Lower leg skin (tissue), 4 donors: ENCODE measurements around the gene IGFN1. TPM values are rescaled to one million over a fixed set of nuclear protein-coding genes. Genes with fewer than 3 reads are reported as not detected.

Experiments used
- DNase-seq, 2 donors: peaks; one replicate each; pipeline ENCODE4 v3.0.0-alpha.2; 2019; ENCODE audit warnings: low spot score in 2 of 2
- H3K4me3 ChIP-seq: fragments of 200-600 bp; sonication (generic); 2 replicates; pipeline ENCODE4 v1.5.1; 2017; ENCODE audit warnings: mild to moderate bottlenecking, low read depth; ENCODE audit not compliant: poor library complexity, severe bottlenecking
- POLR2A ChIP-seq, 2 donors: fragments of 450-650 bp; IDR thresholded peaks; one replicate each; pipeline ENCODE4 v1.6.1; 2016 to 2017; ENCODE audit warnings: antibody characterized with exemption in 2 of 2, mild to moderate bottlenecking in 1 of 2, moderate library complexity in 1 of 2
- WGBS, 2 donors: methylation state at CpG; one replicate each; pipeline ENCODE4 v1.1.5; 2018; 5-methylcytosine and 5-hydroxymethylcytosine counted together
- intact Hi-C: fragments of 100-400 bp; cut with DNase I; formaldehyde crosslinking; loops from one replicate; pipeline ENCODE4 v1.15.0; 2023; ENCODE audit warnings: low total_unique reads
- total RNA-seq, 4 donors: library from RNA; depleted of rRNA; stranded (reverse); fragments of >200 nt; gene quantifications; one replicate each; pipeline ENCODE4 v1.1.0, GENCODE V29; 2016
- TF ChIP-seq, protein P1 (sequence below), 3 donors: fragments of 450-650 bp; IDR thresholded peaks; one replicate each; pipeline ENCODE4 v1.5.1; 2016; ENCODE audit warnings: antibody characterized with exemption in 3 of 3, mild to moderate bottlenecking in 3 of 3, moderate library complexity in 2 of 3

IGFN1 gene
- total RNA-seq, 4 donors from 2014 or later: 0.32 TPM; not detected in 3

DNA sequence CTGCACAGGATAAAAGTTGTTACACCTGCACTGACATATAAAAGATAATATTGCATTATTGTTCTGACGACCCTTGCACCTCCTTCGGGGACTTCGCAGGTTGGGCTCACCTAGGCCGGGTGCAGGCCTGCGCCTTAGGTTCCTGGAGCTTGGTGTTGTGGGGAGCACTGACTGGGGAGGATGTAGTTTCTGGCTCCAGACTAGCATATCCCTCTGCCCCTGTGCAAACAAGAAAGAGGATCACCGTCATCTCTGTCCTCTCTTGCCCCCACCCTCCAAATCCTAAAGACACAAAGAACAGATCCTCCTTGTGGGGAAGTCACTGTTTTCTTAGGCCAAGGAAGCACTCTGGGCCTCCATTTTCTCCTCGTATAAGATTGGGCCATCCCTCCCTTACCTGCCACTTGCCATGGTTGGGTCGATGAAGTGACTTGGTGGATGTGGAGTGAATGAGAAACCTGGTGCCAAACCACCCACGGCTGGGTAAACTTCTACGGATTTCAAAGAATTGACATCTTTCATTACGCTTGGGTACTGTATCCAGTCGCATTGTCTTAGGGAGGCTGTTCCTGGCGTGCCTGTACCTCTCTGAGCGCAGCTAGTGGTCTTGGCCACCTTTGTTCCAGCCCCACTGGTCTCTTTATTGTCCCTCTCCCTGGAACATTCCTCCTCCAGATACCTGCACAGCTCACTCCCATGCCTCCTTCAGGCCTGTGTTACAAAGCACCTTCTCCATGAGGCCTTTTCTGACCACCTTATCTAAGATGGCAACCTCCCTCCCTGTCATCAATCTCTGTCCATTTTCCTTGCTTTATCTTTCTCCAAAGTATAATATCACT, 58.3 kb downstream of the IGFN1 start:
- intact Hi-C loops: no loop called here

DNA sequence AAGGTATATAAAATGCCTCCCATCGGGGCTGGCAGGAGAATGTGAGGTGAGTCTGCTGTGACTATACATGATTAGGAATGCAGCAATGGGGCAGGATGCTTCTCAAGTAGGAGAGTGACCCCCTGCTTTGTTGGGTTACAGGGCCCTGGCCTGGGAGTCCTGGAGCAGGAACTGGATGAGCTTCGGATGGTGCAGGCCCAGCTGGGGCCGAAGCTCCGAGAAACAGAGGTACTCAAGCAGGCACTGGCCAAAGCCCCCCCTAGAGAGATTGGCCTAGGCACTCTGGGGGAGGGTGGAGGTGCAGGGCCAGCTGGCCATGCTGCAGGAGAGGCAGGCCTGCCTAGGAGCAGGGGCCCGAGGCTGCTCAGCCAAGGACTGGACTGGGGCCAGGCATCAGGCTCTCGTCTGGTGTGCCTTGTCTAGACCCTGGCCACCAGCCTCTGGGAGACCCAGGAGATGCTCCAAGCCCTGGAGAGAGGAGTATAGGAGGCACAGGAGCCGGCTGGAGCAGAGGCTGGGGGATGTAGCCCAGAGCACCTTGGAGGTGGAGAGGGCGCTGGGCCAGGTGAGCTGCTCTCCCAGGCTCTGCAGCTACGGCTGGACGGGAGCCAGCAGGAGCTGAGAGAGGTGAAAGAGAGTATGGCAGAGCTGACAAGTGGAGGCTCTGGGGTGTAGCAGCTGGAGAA, 59.8 kb downstream of the IGFN1 start:
- intact Hi-C loops: loop anchor here (5.0 kb wide), 1 partner anchor 112 kb away; no protein-coding TSS in a partner anchor
- 71 to 90% methylated on average over 8 to 10 of the region's 10 CpGs for WGBS, 2 donors
- DNase-seq: peak in 1 of 2 donors; percentile 62
- H3K4me3 ChIP-seq: no peak overlapping the region
- TF ChIP-seq POLR2A (IDR thresholded peaks at IDR 0.05): no peak
- TF ChIP-seq, protein P1, sequence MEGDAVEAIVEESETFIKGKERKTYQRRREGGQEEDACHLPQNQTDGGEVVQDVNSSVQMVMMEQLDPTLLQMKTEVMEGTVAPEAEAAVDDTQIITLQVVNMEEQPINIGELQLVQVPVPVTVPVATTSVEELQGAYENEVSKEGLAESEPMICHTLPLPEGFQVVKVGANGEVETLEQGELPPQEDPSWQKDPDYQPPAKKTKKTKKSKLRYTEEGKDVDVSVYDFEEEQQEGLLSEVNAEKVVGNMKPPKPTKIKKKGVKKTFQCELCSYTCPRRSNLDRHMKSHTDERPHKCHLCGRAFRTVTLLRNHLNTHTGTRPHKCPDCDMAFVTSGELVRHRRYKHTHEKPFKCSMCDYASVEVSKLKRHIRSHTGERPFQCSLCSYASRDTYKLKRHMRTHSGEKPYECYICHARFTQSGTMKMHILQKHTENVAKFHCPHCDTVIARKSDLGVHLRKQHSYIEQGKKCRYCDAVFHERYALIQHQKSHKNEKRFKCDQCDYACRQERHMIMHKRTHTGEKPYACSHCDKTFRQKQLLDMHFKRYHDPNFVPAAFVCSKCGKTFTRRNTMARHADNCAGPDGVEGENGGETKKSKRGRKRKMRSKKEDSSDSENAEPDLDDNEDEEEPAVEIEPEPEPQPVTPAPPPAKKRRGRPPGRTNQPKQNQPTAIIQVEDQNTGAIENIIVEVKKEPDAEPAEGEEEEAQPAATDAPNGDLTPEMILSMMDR (IDR thresholded peaks at IDR 0.05): no peak

More for the DNA sequence above, 58.3 kb downstream of the IGFN1 start:
- peak in 1 of 2 donors; percentile 79 for DNase-seq
- TF ChIP-seq, protein P1 (IDR thresholded peaks at IDR 0.05): no peak
- TF ChIP-seq POLR2A (IDR thresholded peaks at IDR 0.05): no peak
- WGBS, 2 donors: 91 to 95% methylated on average over 14 of the region's 14 CpGs
- no peak overlapping the region for H3K4me3 ChIP-seq

DNA sequence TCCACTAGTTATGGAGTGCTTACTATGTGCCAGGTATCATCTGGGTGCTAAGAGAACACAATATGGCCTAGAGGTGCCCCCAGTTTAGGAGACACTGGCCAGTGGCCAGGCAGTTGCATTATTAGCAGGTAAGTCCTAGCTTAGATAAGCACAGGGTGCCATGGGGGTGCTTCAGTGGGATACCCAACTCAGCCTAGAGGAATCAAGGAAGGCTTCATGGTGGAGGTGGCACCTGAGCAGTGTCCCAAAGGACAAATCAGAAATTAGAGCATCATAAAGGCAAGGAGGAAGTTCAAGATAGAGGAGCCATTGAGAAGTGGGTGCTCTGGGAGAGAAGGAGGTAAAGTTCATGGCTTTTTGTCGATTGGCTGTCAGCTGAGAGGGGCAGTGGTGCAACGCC, 60.8 kb downstream of the IGFN1 start:
- DNase-seq: peak in 1 of 2 donors; percentile 34
- intact Hi-C loops: loop anchor here (5.0 kb wide), 1 partner anchor 111 kb away; no protein-coding TSS in a partner anchor
- no peak overlapping the region for H3K4me3 ChIP-seq
- no peak for TF ChIP-seq POLR2A (IDR thresholded peaks at IDR 0.05)
- TF ChIP-seq, protein P1 (IDR thresholded peaks at IDR 0.05): no peak
- 82 to 85% methylated on average over 2 of the region's 2 CpGs for WGBS, 2 donors

DNA sequence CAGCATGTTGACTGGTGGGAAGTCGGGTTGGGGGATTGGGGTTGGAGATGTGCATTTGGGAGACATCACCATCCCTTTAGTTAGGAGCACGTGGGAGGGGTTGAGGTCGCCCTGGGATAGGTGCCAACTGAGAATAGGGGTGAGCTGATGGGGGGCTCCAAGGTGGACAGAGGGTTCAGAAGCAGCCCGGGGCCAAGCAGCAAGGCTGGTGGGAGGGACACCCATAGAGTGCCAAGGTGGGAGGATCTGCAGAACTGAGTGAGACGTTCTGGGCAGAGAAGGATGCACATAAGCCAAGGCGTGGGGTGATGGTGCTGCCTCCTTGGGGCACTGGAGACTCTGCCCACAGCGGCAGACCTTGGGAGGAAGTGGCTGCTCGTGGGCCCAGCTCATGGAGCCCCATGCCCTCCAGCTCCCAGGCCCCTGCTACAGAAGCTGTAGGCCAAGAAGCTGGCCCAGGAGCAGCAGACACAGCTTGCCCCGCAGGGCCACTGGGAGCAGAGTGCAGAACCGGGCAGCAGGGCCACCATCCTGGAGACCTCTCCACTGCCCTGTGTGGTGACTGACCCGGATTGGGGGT, 61.3 kb downstream of the IGFN1 start:
- 66 to 73% methylated on average over 11 of the region's 11 CpGs for WGBS, 2 donors
- H3K4me3 ChIP-seq: no peak overlapping the region
- intact Hi-C loops: loop anchor here (5.0 kb wide), 1 partner anchor 110 kb away; no protein-coding TSS in a partner anchor
- peak in 1 of 2 donors; percentile 68 for DNase-seq
- TF ChIP-seq POLR2A (IDR thresholded peaks at IDR 0.05): no peak
- TF ChIP-seq, protein P1 (IDR thresholded peaks at IDR 0.05): no peak

DNA sequence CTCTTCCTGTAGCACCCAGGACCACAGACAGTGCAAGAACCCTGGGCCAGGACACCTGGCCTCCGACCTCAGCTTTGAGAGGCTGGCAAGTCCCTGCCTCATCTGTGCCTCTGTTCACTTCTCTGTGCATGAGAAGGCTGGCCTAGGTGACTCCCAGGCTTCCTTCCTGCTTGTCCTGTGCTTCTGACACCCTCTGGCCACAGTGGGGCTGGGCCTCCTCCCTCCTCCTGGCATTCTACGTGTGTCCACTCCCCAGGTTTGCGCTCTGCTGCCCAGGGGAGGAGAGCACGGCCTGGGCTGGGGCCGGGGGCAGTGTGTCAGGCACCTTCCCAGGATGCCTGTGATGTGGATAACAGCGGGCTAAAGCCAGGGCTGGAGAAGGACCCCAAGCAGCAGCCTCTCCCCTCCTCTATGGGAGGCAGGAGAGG, 62.3 kb downstream of the IGFN1 start:
- no peak overlapping the region for H3K4me3 ChIP-seq
- peak; percentile 13 to 69 for DNase-seq
- intact Hi-C loops: loop anchor here (5.0 kb wide), 1 partner anchor 109 kb away; no protein-coding TSS in a partner anchor
- TF ChIP-seq, protein P1 (IDR thresholded peaks at IDR 0.05): no peak
- TF ChIP-seq POLR2A (IDR thresholded peaks at IDR 0.05): no peak
- WGBS, 2 donors: 85 to 100% methylated on average over 1 to 6 of the region's 6 CpGs
